SU-DHL-6 (cell line): ENCODE measurements around the gene SLF2.

Experiments
- H2AFZ ChIP-seq: fragments of 200-600 bp; sonication (generic); 2 replicates; pipeline ENCODE4 v1.6.1; 2014; ENCODE audit warnings: low read depth, mild to moderate bottlenecking, moderate library complexity, mixed read lengths, antibody characterized with exemption, low read length; ENCODE audit not compliant: severe bottlenecking
- H3F3A ChIP-seq: fragments of 200-600 bp; shearing (Covaris generic); 2 replicates; pipeline ENCODE4 v1.6.0; 2016; ENCODE audit warnings: antibody characterized with exemption, mild to moderate bottlenecking; ENCODE audit not compliant: insufficient read depth
- H3K27ac ChIP-seq: fragments of 200-600 bp; sonication (generic); 2 replicates; pipeline ENCODE4 v1.5.1; 2016; ENCODE audit warnings: low read depth, mild to moderate bottlenecking, low read length, moderate library complexity, mixed read lengths
- H3K27me3 ChIP-seq: fragments of 200-600 bp; sonication (generic), shearing (Covaris generic); 2 replicates; pipeline ENCODE4 v1.6.0; 2014; ENCODE audit warnings: mild to moderate bottlenecking, low read length
- H3K36me3 ChIP-seq: fragments of 200-600 bp; sonication (generic); 2 replicates; pipeline ENCODE4 v1.6.1; 2014; ENCODE audit warnings: mild to moderate bottlenecking, low read length, mixed read lengths
- H3K4me2 ChIP-seq: fragments of 300-600, 200-600 bp; shearing (Covaris generic), sonication (generic); 2 replicates; pipeline ENCODE4 v1.6.0; 2014; ENCODE audit warnings: low read length, low read depth, mild to moderate bottlenecking; ENCODE audit not compliant: poor library complexity, severe bottlenecking
- H3K4me3 ChIP-seq: fragments of 200-600 bp; sonication (generic); 2 replicates; pipeline ENCODE4 v1.5.1; 2014; ENCODE audit warnings: antibody characterized with exemption, low read length, mild to moderate bottlenecking, mixed read lengths; ENCODE audit not compliant: insufficient read depth, poor library complexity, severe bottlenecking
- H3K79me2 ChIP-seq: fragments of 200-600 bp; sonication (generic); 2 replicates; pipeline ENCODE4 v1.6.1; 2014; ENCODE audit warnings: mild to moderate bottlenecking, low read length, moderate library complexity; ENCODE audit not compliant: insufficient read depth
- H3K9ac ChIP-seq: fragments of 200-600 bp; sonication (generic); 2 replicates; pipeline ENCODE4 v1.7.0; 2014; ENCODE audit warnings: mild to moderate bottlenecking, low read length
- H3K9me2 ChIP-seq: fragments of 200-600 bp; sonication (generic); replicated peaks from 2 replicates; pipeline ENCODE4 v1.6.1; 2014; ENCODE audit warnings: low read length; ENCODE audit not compliant: insufficient read depth
- H3K9me3 ChIP-seq: fragments of 200-600 bp; sonication (generic); 2 replicates; pipeline ENCODE4 v1.6.1; 2014; ENCODE audit warnings: low read length, mixed read lengths; ENCODE audit not compliant: insufficient read depth
- H4K20me1 ChIP-seq: fragments of 200-600 bp; sonication (generic); 2 replicates; pipeline ENCODE4 v1.6.1; 2014; ENCODE audit warnings: low read depth, mild to moderate bottlenecking, antibody characterized with exemption, low read length, moderate library complexity, mixed read lengths
- EZH2phosphoT487 ChIP-seq: fragments of 200-600 bp; sonication (generic), shearing (Covaris generic); conservative IDR thresholded peaks from 2 replicates; pipeline ENCODE4 v1.6.1; 2018; ENCODE audit warnings: mild to moderate bottlenecking, antibody characterized with exemption, low read length, moderate library complexity, mixed read lengths
- TF ChIP-seq, protein P1 (sequence below): fragments of 200-600 bp; sonication (generic); IDR thresholded peaks from one replicate; pipeline ENCODE4 v1.5.1; 2017; ENCODE audit warnings: antibody characterized with exemption, mild to moderate bottlenecking, low read length, moderate library complexity; ENCODE audit not compliant: insufficient read depth, poor library complexity, severe bottlenecking

Gene SLF2

DNA sequence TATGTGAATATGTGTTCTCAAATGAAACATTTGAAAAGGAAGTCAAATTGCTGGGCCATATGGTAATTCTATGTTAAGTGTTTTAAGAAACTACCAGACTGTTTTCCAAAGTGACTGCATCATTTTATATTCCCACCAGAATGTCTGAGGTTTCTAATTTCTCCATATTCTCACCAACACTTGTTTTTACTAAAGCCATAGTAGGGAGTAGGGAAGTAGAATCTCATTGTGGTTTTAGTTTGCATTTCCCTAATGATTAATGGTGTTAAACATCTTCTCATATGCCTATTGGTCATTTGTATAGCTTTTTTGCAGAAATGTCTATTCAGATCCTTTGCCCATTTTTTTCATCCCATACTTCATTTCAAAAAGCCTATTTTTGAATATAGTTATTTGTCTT, 47.5 kb downstream of the SLF2 start:
- Histone ChIP-seq H3K79me2 (no peaks in the 10 kb centered on the region), H3F3A (peaks cover 3% of the 10 kb centered on the region; the same call in 1 of the 2 replicates), H2AFZ (no peak overlapping the region), H3K9me2 (no peaks in the 10 kb centered on the region), H3K4me3 (no peak overlapping the region), H3K4me2 (no peak overlapping the region), H3K27ac (no peak overlapping the region), H3K9ac (no peak overlapping the region), H3K36me3 (peaks cover 58% of the 10 kb centered on the region), H4K20me1 (no peaks in the 10 kb centered on the region), H3K27me3 (no peaks in the 10 kb centered on the region), H3K9me3 (no peaks in the 10 kb centered on the region)
- TF ChIP-seq EZH2phosphoT487: no peak
- TF ChIP-seq, protein P1, sequence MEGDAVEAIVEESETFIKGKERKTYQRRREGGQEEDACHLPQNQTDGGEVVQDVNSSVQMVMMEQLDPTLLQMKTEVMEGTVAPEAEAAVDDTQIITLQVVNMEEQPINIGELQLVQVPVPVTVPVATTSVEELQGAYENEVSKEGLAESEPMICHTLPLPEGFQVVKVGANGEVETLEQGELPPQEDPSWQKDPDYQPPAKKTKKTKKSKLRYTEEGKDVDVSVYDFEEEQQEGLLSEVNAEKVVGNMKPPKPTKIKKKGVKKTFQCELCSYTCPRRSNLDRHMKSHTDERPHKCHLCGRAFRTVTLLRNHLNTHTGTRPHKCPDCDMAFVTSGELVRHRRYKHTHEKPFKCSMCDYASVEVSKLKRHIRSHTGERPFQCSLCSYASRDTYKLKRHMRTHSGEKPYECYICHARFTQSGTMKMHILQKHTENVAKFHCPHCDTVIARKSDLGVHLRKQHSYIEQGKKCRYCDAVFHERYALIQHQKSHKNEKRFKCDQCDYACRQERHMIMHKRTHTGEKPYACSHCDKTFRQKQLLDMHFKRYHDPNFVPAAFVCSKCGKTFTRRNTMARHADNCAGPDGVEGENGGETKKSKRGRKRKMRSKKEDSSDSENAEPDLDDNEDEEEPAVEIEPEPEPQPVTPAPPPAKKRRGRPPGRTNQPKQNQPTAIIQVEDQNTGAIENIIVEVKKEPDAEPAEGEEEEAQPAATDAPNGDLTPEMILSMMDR: no peak

DNA sequence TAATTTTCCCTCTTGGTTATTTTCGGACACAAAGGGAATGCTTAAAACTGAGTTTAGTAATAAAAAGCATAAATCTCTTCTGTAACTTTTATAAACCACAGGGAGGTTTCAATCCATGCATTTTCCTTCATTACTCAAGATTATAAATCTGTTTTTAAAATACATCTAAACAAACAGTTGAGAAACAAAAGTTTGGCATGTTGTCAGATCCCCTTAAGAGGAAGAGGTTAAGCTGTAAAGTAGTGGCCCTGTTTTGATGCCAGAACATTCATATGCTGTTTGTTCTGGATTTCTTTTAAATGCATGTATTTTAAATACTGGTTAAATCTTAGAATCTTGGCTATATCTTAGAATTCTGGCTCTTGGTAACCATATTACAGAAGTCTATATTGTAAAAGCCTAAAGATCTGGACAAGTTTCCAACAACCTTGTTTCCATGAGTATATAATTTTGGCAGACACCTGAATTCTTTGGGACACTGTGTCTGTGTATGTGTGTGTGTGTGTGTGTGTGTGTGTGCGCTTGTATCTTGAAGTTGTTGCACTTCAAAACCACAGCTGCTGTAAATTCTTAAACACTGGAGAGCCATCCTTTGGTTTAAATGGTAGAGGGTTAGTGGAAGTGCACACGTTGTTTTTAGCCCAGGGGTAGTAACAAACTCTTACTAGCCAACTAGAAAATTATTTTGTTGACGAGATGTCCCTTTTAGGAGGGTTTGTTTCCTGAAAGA, 49.8 kb downstream of the SLF2 start:
- Histone ChIP-seq H3K9me3 (no peaks in the 10 kb centered on the region), H3K27ac (no peak overlapping the region), H3K9me2 (no peaks in the 10 kb centered on the region), H3F3A (peaks cover 6% of the 10 kb centered on the region; the same call in 1 of the 2 replicates), H3K36me3 (peaks cover 49% of the 10 kb centered on the region), H3K9ac (no peak overlapping the region), H4K20me1 (no peaks in the 10 kb centered on the region), H3K4me3 (no peak overlapping the region), H3K27me3 (no peaks in the 10 kb centered on the region), H3K4me2 (no peak overlapping the region), H2AFZ (no peak overlapping the region), H3K79me2 (no peaks in the 10 kb centered on the region)
- TF ChIP-seq EZH2phosphoT487: no peak
- TF ChIP-seq, protein P1: no peak

- no peak overlapping the region for H3K27ac ChIP-seq
- H4K20me1 ChIP-seq: no peaks in the 10 kb centered on the region
- no peaks in the 10 kb centered on the region for H3K27me3 ChIP-seq
- H3K9me2 ChIP-seq: no peaks in the 10 kb centered on the region
- H3K4me2 ChIP-seq: no peak overlapping the region
- H3K9me3 ChIP-seq: no peaks in the 10 kb centered on the region
- H3K9ac ChIP-seq: no peak overlapping the region
- no peak overlapping the region for H3K4me3 ChIP-seq
- H3K79me2 ChIP-seq: no peaks in the 10 kb centered on the region
- peaks cover 42% of the 10 kb centered on the region for H3K36me3 ChIP-seq
- 0 out of 2 replicates have a peak, but pooled peaks cover 3% of the 10 kb centered on the region for H3F3A ChIP-seq
- TF ChIP-seq, protein P1: no peak
- no peak for TF ChIP-seq EZH2phosphoT487
- no peak overlapping the region for H2AFZ ChIP-seq
Observed at GRCh38 chr10:100963826-100964225, 51.1 kb downstream of the SLF2 start.
